GM18858 (cell line): Measurements from ENCODE around the gene UNC80.

ENCODE experiments used
- ATAC-seq: cut with Tn5 transposase; IDR thresholded peaks from one replicate; pipeline ENCODE4 v1.9.1; 2021; ENCODE audit not compliant: unreplicated experiment

The UNC80 gene

DNA sequence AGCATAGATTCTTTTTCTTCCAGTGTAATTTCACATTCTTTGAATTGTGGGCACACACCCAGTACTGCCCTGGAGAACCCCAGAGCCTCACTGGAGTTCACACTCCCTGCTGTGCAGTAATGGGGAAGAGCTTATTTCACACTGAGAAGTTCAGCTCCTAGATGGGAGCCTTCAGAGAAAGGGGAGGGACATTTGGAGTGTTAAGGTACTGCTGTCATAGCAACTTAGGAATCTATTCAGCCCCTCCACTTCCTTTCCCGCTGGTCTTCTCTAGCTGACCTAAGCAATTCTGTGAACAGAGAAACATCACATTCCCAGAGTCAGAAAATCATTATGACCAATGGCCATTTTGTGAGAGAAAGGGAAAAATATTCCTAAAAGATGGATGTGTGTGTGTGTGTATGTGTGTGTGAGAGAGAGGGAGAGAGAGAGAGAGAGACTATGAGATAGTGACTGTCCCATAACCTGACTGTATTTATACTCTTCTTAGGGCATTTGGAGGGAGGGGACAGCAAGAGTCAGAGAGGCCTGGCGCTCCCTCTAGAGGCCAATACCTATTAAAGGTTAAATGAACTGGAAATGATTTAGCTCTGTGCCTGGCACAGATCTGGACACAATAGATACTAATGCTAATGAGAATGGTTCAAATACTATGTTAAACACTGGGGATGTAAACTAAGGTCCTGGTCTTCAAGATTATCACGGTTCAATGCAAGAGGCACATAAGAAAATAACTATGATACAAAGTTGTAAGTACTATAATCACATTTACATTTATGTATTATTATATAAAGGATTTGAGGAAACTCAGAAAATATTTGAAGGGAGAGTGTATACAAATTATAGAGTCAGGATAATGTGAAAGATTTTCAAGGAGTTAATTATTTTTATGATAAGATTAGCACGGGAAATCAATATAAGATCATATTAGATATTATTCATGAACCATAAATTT is 189.3 kb downstream of the UNC80 start:
- ATAC-seq = peak; percentile 95

GRCh38 chr2:209965723-209966122 is 194.1 kb downstream of the UNC80 start:
- ATAC-seq = no peak

GRCh38 chr2:209969692-209970091 is 198.1 kb downstream of the UNC80 start:
- no peak for ATAC-seq

- ATAC-seq = no peak
Observed at GRCh38 chr2:209970271-209970670, 198.6 kb downstream of the UNC80 start.

DNA sequence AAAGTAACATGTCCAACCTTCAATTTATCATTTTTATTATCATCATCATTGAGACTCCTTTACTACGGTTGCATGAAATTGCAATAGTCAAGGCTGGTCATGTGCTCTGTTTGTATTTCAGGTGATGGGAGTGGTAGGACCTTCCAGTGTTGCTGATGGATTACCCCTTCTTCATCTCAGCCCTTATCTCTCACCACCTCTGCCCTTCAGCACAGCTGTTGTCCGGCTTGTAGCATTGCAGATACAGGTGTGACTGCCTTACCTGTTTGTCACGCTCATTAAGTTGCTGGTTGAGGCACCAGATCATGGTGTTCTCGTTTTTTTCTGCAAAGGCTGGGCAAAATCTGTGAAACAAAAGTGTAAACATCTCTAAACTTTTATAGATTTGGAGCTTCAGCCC is 199.1 kb downstream of the UNC80 start:
- no peak for ATAC-seq

DNA sequence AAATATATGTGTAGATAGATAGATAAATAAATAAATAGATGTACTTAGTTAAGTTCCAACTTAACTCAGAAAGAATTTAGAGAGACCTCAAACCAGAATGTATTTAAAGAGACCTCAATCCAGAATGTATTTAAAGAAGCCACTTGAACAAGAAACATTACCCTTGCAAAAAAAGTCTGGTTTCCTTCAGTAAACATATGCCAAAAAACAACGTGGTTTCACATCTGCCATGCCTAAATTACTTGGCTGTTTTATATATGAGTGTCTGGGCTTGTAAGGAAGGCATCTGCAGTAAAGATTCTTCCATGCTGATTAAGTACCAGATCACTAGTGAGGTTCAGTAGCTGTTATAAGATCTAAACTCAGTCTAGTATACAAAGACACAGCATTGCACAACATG is 201.7 kb downstream of the UNC80 start:
- ATAC-seq = no peak

DNA sequence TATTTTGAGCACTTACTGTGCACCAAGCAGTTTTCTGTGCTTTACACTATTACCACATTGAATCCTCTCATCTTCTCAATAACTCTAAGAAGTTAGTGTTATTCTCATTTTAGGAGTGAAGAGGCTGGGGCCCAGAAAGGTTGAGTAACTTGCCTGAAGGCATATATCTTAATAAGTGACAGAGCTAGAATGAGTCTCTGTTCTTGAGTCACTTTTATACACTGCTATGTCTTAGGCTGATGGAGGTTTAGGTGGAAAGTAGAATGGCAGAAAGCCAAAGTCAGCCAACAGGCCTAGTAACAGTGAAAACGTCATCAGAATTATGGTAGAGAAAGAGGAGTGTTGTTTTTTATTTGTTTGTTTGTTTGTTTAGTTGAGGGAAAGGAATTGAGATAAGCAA is 202.9 kb downstream of the UNC80 start:
- ATAC-seq = no peak

DNA sequence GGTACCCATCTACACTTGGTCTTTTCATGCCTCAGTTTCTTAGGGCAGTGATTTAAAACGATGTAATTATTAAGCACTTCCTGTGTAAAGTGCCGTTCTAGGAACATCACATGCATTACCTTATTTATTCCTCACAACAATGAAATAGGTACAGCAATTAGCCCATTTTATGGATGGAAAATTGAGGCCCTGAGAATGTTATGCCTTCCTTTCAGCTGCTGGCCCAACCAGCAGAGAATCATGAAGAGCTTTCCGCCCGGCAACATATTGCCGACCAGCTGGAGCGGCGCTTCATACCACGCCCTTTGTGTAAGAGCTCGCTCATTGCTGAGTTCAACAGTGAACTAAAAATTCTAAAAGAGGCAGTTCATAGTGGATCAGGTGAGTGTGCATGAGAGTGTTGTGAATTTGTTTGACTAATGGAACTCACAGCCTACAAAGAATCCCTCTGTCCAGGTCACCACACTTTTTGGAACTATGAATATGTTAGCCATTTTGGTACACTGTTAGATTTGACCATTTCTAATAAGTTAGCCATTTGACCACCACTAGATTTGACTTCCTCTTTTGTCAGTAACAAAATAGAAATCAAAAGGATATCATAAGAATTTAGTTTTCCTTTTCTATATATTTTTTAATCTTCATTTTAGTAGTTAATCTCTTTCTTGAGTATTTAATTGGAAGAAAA is 205.2 kb downstream of the UNC80 start:
- peak; percentile 64 for ATAC-seq

- ATAC-seq = peak; percentile 54
Observed at GRCh38 chr2:209977386-209978239, 206.0 kb downstream of the UNC80 start.

DNA sequence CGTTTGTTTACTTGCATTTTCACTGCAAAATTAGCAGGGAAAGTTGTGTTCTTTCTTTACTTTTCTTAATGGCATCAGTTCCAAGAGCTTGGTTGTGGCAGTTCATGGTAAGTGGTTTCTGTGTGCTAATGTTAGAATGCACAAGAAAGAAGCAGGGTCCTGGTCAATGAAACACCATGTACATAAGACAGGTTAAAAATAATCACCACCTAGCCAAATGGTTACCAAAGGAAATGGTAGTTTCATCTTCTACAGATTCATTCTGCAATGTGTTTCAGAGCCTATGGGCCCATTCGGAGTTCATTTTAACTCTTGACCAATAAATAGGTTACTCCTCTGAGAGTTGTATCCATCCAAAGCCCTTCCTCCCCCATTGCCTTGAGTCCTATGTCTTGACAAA is 212.7 kb downstream of the UNC80 start:
- no peak for ATAC-seq

GRCh38 chr2:209985874-209986273 is 214.2 kb downstream of the UNC80 start:
- ATAC-seq = no peak

GRCh38 chr2:209986415-209986814 is 214.8 kb downstream of the UNC80 start:
- no peak for ATAC-seq

- ATAC-seq = peak; percentile 38
Observed at GRCh38 chr2:209988010-209988409, 216.4 kb downstream of the UNC80 start.

DNA sequence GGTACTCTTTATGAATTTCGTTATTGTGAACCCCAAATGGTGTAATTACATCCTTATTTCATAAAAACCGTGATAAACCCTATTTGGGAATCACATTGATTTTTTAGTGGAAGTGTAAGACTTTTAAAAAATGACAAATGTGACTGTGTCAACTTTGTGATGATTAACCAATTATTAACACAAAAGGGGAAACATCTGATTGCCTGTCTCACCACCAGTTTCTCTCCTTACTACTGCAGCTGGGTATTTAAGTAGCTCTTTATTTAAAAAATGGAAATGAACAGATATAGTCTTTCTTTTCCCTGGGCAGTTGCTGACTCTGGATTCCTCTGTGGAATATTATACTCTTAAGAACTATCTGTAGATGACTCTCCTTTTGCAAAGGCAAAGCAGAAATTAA is 219.2 kb downstream of the UNC80 start:
- no peak for ATAC-seq

GRCh38 chr2:209993968-209994367 is 222.3 kb downstream of the UNC80 start:
- no peak for ATAC-seq

DNA sequence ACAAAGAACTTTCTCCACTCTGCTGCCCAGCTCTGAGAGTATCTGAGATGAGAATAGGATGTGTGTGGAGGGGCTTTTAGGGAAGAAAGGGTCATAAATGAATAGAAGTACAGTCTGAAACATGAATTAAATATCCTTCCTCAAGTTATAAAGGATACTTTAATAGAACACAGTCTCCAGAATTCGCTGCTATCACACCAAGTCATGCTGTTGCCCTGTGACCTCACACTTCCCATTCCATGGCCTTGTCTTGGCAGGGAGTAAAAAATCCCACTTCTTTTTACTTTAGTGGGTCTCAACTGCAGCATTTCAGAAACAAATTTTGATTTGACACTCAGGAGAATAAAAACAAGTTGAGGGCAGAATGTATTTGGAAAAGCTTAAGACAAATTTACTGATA is 227.0 kb downstream of the UNC80 start:
- no peak for ATAC-seq

- no peak for ATAC-seq
Observed at GRCh38 chr2:210000464-210001324, 229.1 kb downstream of the UNC80 start.

DNA sequence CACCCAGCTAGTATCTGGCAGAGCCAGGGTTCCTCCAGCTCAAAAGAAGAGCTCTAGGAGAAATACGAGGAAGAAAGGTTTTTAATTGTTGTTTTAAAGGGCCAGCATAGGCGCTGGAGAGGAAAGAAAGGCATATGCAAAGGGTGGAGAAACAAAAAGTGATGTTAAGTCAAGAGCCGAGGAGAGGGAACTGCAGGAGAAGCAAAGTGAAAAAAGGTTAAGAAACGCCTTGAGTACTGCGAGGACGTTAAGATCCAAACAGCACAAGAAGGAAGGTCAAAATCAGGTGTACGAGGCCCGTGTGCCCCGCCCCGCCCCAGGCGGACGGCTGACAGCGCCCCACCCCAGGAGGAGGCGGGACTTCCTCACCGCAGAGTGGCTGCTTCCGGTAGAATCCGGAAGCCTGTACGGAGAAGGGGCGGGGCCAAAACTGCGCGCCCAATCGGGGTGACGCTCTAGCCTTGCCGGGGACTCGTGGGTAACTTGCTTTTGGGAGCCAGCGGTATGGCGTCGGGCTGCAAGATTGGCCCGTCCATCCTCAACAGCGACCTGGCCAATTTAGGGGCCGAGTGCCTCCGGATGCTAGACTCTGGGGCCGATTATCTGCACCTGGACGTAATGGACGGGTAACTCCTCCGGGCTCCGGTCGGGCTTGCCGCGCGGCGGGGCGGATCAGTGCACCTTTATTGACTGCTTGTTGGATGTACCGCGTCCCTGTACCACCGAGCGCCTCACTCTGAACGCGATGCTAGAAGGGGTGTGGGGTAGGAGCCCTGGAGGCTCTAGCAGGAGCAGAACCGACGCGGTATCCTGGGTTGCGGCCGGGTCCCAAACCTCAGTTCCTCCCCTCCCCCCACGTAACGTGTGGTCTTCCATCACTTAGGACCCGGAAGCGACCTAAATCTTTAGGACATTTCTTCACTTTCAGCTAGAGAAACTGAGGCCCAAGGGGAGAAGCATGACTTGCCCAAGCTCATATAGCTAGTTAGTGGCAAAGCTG is 230.8 kb downstream of the UNC80 start, which contains the start of gene RPE:
TSS of gene RPE (plus strand) at position 481 of the 1,000 bp plus-strand sequence. CDS start at position 505, 24 bp downstream.
- ATAC-seq = peak; percentile 99

DNA sequence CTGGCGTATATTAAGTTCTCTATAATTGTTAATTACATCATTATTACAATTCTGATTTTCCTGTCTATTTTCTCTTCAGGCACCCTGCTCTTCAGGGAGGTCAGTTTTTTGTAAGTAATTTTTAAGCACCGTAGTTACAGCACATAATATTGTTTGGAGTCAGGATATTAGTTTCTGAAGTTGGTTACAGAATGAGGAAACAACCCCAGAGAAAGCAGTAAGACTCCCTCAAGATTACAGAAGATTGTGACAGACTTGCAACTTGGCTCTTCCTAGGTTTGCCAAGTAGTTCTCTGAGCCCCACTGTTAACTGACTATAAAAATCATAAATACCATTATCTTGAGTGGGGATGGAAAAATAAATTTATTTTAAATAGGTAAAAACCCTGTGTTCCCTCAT is 231.7 kb downstream of the UNC80 start:
- ATAC-seq = no peak
